HG03469 (cell line): Measurements from ENCODE around the gene SRMS.

ENCODE experiments used
- ATAC-seq: cut with Tn5 transposase; IDR thresholded peaks from one replicate; pipeline ENCODE4 v1.9.1; 2021; ENCODE audit warnings: mild to moderate bottlenecking, moderate library complexity, moderate number of reproducible peaks; ENCODE audit not compliant: unreplicated experiment

SRMS gene

GRCh38 chr20:63492518-63492917 lies 55.0 kb downstream of the SRMS start:
- no peak for ATAC-seq

DNA sequence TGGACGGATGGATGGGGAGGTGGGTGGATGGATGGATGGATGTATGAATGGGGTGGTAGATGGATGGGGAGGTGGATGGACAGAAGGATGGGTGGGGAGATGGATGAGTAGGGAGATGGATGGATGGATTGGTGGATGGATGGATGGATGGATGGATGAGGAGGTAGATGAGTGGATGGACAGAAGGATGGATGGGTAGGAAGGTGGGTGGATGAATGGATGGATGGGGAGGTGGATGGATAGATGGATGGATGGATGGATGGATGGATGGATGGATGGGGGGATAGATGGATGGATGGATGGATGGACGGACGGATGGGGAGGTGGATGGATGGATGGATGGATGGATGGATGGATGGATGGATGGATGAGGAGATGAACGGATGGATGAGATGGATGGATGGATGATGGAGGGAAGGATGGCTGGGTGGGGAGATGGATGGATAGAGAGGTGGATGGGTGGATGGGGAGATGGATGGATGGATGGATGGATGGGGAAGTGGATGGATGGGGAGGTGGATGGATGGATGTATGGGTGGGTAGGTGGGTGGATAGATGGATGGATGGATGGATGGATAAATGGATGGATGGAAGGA lies 55.8 kb downstream of the SRMS start:
- no peak for ATAC-seq

DNA sequence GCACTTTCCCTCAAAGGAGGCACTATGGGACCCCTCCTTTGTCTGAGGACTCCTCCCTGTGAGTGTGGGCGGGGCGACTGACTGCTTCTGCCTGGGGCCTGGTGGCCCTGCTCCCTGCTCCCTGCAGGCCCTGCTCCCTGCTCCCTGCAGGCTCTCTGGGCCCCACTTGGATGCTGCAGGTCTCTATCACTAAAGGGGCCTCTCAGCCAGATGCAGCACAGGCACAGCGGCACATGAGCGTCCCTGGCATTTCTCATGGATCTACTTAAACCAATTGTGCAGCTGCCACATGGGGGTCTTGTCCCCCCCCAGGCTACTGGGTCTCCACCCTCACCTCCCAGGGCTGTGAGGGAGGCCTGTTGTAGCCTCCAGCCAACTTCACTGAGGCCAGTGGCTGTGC lies 56.5 kb downstream of the SRMS start:
- ATAC-seq, result no peak
